A673 (cell line): Measurements from ENCODE around the gene HAPLN1. TPM values are rescaled to one million over a fixed set of nuclear protein-coding genes. Genes with fewer than 3 reads are reported as not detected.
A peak's percentile ranks its signal among the peaks of the same experiment; 100 is the strongest.

Experiments used
- Bru-seq: library from RNA; stranded (reverse); fragments of 400-500 nt; gene quantifications from one replicate; lab custom pipeline; 2021; lab: Mats Ljungman, UMichigan
- BruChase-seq, 2 experiments: library from RNA; stranded (reverse); fragments of 400-500 nt; gene quantifications; one replicate each; lab custom pipeline; 2021; lab: Mats Ljungman, UMichigan
- BruUV-seq: library from RNA; stranded (reverse); fragments of 400-500 nt; replicated peaks from 2 replicates; lab custom pipeline; 2021; lab: Mats Ljungman, UMichigan
- CTCF ChIA-PET: fragments of 300-600 bp; sonication (Branson Sonifier 250); formaldehyde crosslinking; loops from one replicate; lab custom pipeline; 2022; ENCODE audit warnings: antibody characterized with exemption; lab: Charles Lee
- POLR2A ChIA-PET: fragments of 300-600 bp; sonication (Branson Sonifier 250); formaldehyde crosslinking; loops from one replicate; lab custom pipeline; 2022; ENCODE audit warnings: antibody characterized with exemption; ENCODE audit not compliant: low non-redundant PET; lab: Charles Lee
- DNase-seq: peaks from one replicate; pipeline ENCODE4 v3.0.0-alpha.2; 2015; ENCODE audit warnings: low spot score
- H3K27ac ChIP-seq: fragments of 200-600 bp; sonication (generic); 2 replicates; pipeline ENCODE4 v1.5.1; 2016; ENCODE audit warnings: mixed run types, low read depth, mild to moderate bottlenecking, mixed read lengths, antibody characterized with exemption, low read length; ENCODE audit not compliant: poor library complexity, severe bottlenecking
- H3K27me3 ChIP-seq: fragments of 200-600 bp; sonication (generic); replicated peaks from 2 replicates; pipeline ENCODE4 v1.6.1; 2017; ENCODE audit warnings: mixed run types, low read depth, mild to moderate bottlenecking, mixed read lengths, antibody characterized with exemption, low read length; ENCODE audit not compliant: insufficient read depth, poor library complexity
- H3K36me3 ChIP-seq: fragments of 200-600 bp; sonication (generic); 2 replicates; pipeline ENCODE4 v1.6.1; 2016; ENCODE audit warnings: mixed run types, mild to moderate bottlenecking, mixed read lengths, antibody characterized with exemption, low read length; ENCODE audit not compliant: insufficient read depth, poor library complexity, severe bottlenecking
- H3K4me1 ChIP-seq: fragments of 200-600 bp; sonication (generic); 2 replicates; pipeline ENCODE4 v1.6.1; 2017; ENCODE audit warnings: mixed run types, mild to moderate bottlenecking, mixed read lengths, antibody characterized with exemption, low read length; ENCODE audit not compliant: insufficient read depth, poor library complexity, severe bottlenecking
- H3K4me3 ChIP-seq: fragments of 200-600 bp; sonication (generic); 2 replicates; pipeline ENCODE4 v1.5.1; 2016; ENCODE audit warnings: low read depth, mixed run types, mild to moderate bottlenecking, mixed read lengths, low read length; ENCODE audit not compliant: poor library complexity, severe bottlenecking
- H3K9me3 ChIP-seq: fragments of 200-600 bp; sonication (generic); 2 replicates; pipeline ENCODE4 v1.6.1; 2016; ENCODE audit warnings: mixed run types, low read depth, mild to moderate bottlenecking, mixed read lengths, antibody characterized with exemption, low read length; ENCODE audit not compliant: poor library complexity, severe bottlenecking
- EZH2 ChIP-seq: fragments of 200-600 bp; sonication (generic); IDR thresholded peaks from 2 replicates; pipeline ENCODE4 v1.6.1; 2017; ENCODE audit warnings: borderline replicate concordance, low read depth, mild to moderate bottlenecking, mixed read lengths, antibody characterized with exemption, low read length; ENCODE audit not compliant: poor library complexity, severe bottlenecking
- intact Hi-C: fragments of 100-400 bp; cut with micrococcal nuclease; formaldehyde crosslinking; loops from one replicate; pipeline ENCODE4 v1.10.0; 2022; ENCODE audit not compliant: unreplicated experiment
- long read RNA-seq: library from polyadenylated mRNA; stranded (forward); transcript quantifications from one replicate; pipeline ENCODE4 v2.0.0, GENCODE V29; 2022
- total RNA-seq: library from RNA; stranded (reverse); gene quantifications from 2 replicates; pipeline ENCODE4 v1.2.3, GENCODE V29; 2021
- TF ChIP-seq, protein P1 (sequence below): fragments of 300-800, 200-600 bp; sonication (generic); conservative IDR thresholded peaks from 2 replicates; pipeline ENCODE4 v1.5.1; 2017; ENCODE audit warnings: low read depth, mild to moderate bottlenecking, antibody characterized with exemption, low read length, moderate library complexity, mixed read lengths

Gene HAPLN1
- total RNA-seq, result 0.32 and 1.2 TPM in 2 replicates
- Bru-seq, nascent RNA, result percentile 22 among the genes with signal in this experiment
- percentile 23 among the genes with signal in this experiment for BruChase-seq, experiment 1, labeled RNA remaining after a 2-hour chase
- percentile 19 among the genes with signal in this experiment for BruChase-seq, experiment 2, labeled RNA remaining after a 6-hour chase
- long read RNA-seq, full-length matches to known transcripts, result 2 of 2 reads
- long read RNA-seq, partial matches to known transcripts, result 0 of 2 reads
- long read RNA-seq, other reads (novel, unspliced or antisense), result 0 of 2 reads

DNA sequence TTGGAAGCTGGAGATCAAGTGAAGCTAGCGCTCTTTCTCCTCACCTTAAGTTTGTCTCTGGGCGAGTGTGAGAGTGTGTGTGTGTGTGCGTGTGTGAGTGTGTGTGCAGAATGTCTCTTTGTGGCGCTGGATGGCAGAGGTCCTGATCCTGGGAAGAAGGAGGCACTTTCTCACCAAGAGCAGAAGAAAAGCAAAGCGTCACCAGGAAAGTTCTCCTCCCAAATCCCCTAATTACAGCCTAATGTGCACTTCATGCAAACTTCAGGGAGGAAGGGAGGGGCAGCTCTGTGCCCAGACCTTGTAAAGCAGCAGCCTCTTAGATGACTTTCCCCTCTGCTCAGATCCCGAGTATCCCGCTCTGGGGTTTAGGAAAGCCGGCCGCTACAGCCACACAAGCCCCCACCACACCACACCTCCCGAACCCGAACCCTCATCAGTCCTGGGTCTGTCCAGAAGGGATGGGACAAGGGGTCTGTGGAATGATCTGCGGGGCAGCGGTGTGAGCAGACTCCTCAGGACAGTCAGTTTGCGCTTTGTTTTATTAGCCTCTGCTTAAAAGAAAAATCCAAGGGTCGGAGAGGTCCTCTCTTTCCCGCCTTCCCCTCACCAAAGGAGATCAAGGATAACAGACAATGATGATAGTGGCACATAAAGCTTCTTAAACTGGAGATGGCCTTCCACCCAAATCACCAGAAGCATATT, at the start of gene HAPLN1:
Gene HAPLN1 (minus strand): TSS at position 20 of the 702 bp plus-strand sequence. CDS start 47,332 bp downstream, outside the sequence.
- no peaks in the 10 kb centered on the region for H3K36me3 ChIP-seq
- H3K4me3 ChIP-seq, result peak within 1 kb of the TSS; percentile 54
- no peaks in the 10 kb centered on the region for H3K9me3 ChIP-seq
- ChIA-PET CTCF (interaction anchor here (0.6 kb wide), 1 partner anchor 509 kb away, joined by 3 read pairs; no protein-coding TSS in a partner anchor), POLR2A (no interaction called here)
- intact Hi-C loops, result no loop called here
- H3K27me3 ChIP-seq, result no peaks in the 10 kb centered on the region
- TF ChIP-seq EZH2, result no peak
- TF ChIP-seq, protein P1, sequence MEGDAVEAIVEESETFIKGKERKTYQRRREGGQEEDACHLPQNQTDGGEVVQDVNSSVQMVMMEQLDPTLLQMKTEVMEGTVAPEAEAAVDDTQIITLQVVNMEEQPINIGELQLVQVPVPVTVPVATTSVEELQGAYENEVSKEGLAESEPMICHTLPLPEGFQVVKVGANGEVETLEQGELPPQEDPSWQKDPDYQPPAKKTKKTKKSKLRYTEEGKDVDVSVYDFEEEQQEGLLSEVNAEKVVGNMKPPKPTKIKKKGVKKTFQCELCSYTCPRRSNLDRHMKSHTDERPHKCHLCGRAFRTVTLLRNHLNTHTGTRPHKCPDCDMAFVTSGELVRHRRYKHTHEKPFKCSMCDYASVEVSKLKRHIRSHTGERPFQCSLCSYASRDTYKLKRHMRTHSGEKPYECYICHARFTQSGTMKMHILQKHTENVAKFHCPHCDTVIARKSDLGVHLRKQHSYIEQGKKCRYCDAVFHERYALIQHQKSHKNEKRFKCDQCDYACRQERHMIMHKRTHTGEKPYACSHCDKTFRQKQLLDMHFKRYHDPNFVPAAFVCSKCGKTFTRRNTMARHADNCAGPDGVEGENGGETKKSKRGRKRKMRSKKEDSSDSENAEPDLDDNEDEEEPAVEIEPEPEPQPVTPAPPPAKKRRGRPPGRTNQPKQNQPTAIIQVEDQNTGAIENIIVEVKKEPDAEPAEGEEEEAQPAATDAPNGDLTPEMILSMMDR, result no peak
- H3K27ac ChIP-seq, result no peak within 1 kb of the TSS
- BruUV-seq, result no TSS peak
- peaks cover 3% of the 10 kb centered on the region for H3K4me1 ChIP-seq
- DNase-seq, result no peak

DNA sequence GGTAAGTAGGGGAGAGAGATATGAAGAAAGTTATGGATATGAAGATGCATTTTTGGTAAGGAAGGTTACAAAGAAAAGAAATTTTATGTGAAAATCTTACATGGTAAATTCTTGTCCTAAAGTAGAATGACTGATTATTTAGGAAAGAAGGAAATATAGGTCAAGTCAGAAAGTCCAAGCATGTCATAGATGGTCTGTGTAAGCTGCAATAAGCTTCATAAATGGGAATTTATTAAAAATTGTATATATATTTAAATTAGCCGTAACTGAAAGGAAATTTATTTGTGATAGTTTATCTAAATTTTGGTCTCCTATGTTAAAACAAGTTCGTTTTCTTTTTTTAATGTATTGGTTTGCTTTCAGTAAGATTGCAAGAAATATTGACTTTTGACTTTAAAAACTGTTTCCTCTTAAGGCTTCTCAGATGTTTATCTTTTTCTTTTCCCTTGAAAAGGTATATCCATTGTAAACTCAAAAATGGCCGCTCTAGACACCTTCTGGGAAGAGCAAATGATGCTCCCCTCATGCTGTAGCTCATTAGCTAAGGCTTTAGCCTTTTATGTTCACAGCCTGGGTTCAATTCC, 46.8 kb upstream of the HAPLN1 start:
- DNase-seq, result peak; percentile 1
- TF ChIP-seq EZH2, result no peak
- TF ChIP-seq, protein P1, result no peak
- Histone ChIP-seq H3K4me1 (no peaks in the 10 kb centered on the region), H3K36me3 (no peaks in the 10 kb centered on the region), H3K9me3 (peaks cover 23% of the 10 kb centered on the region), H3K4me3 (no peak overlapping the region), H3K27me3 (no peaks in the 10 kb centered on the region), H3K27ac (no peak overlapping the region)
- BruUV-seq, result no TSS peak
- intact Hi-C loops, result no loop called here
- ChIA-PET CTCF (no interaction called here), POLR2A (no interaction called here)

DNA sequence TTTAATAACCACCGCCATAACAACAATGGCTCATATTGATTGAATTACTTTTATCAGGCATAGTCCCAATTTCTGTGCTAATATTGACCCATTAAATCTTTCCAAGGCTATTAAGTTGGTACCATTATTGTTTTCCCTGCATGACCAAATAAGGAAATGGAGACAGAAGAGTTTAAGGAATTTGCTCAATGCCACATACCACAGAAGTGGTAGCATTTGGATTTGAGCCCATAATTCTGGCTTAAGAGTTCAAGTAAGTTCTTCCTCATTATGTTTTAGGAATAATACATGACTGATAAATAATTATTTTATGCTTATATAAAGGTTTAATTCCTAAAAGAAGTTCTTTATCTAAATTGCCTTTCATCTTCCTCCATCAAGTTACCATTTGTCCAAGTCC, 43.4 kb upstream of the HAPLN1 start:
- no peak for DNase-seq
- no TSS peak for BruUV-seq
- Histone ChIP-seq H3K36me3 (no peaks in the 10 kb centered on the region), H3K27me3 (no peaks in the 10 kb centered on the region), H3K4me3 (no peak overlapping the region), H3K27ac (no peak overlapping the region), H3K4me1 (no peaks in the 10 kb centered on the region), H3K9me3 (peaks cover 23% of the 10 kb centered on the region)
- intact Hi-C loops, result no loop called here
- ChIA-PET POLR2A (no interaction called here), CTCF (no interaction called here)
- TF ChIP-seq, protein P1, result no peak
